Measurements from ENCODE around the gene PRR15.

The PRR15 gene

GRCh38 chr7:29565982-29566746 lies 2.5 kb downstream of the PRR15 start:
- in situ Hi-C loops (cut with MboI; ENCODE audit: low pct_unique_long_range_greater_than_20kb, low sequenced_read_pairs): no loop called here
- DNase-seq: no peak

GRCh38 chr7:29567174-29567573 lies 3.5 kb downstream of the PRR15 start:
- in situ Hi-C loops (cut with MboI; ENCODE audit: low pct_unique_long_range_greater_than_20kb, low sequenced_read_pairs): no loop called here
- no peak for DNase-seq

- in situ Hi-C loops (cut with MboI; ENCODE audit: low pct_unique_long_range_greater_than_20kb, low sequenced_read_pairs): no loop called here
- no peak for DNase-seq
Observed at GRCh38 chr7:29569648-29570047, 6.0 kb downstream of the PRR15 start.

- in situ Hi-C loops (cut with MboI; ENCODE audit: low pct_unique_long_range_greater_than_20kb, low sequenced_read_pairs): no loop called here
- DNase-seq: no peak
Observed at GRCh38 chr7:29572558-29572957, 8.9 kb downstream of the PRR15 start.

- in situ Hi-C loops (cut with MboI; ENCODE audit: low pct_unique_long_range_greater_than_20kb, low sequenced_read_pairs): no loop called here
- no peak for DNase-seq
Observed at GRCh38 chr7:29573567-29573966, 9.9 kb downstream of the PRR15 start.

GRCh38 chr7:29574659-29575058 lies 11.0 kb downstream of the PRR15 start:
- peak; percentile 56 for DNase-seq

GRCh38 chr7:29587195-29587808 lies 23.7 kb downstream of the PRR15 start:
- no peak for DNase-seq
- in situ Hi-C loops (cut with MboI; ENCODE audit: low pct_unique_long_range_greater_than_20kb, low sequenced_read_pairs): no loop called here

More at GRCh38 chr7:29574659-29575058, 11.0 kb downstream of the PRR15 start:
- in situ Hi-C loops (cut with MboI; ENCODE audit: low pct_unique_long_range_greater_than_20kb, low sequenced_read_pairs): no loop called here

GRCh38 chr7:29588212-29588611 lies 24.6 kb downstream of the PRR15 start:
- no peak for DNase-seq
- in situ Hi-C loops (cut with MboI; ENCODE audit: low pct_unique_long_range_greater_than_20kb, low sequenced_read_pairs): no loop called here

GRCh38 chr7:29588900-29589696 lies 25.5 kb downstream of the PRR15 start:
- DNase-seq: peak; percentile 49
- in situ Hi-C loops (cut with MboI; ENCODE audit: low pct_unique_long_range_greater_than_20kb, low sequenced_read_pairs): no loop called here

GRCh38 chr7:29592866-29593265 lies 29.2 kb downstream of the PRR15 start:
- in situ Hi-C loops (cut with MboI; ENCODE audit: low pct_unique_long_range_greater_than_20kb, low sequenced_read_pairs): no loop called here
- DNase-seq: no peak

GRCh38 chr7:29593459-29593858 lies 29.8 kb downstream of the PRR15 start:
- in situ Hi-C loops (cut with MboI; ENCODE audit: low pct_unique_long_range_greater_than_20kb, low sequenced_read_pairs): no loop called here
- DNase-seq: no peak

GRCh38 chr7:29596593-29597178 lies 33.1 kb downstream of the PRR15 start:
- in situ Hi-C loops (cut with MboI; ENCODE audit: low pct_unique_long_range_greater_than_20kb, low sequenced_read_pairs): no loop called here
- DNase-seq: no peak

GRCh38 chr7:29597266-29597665 lies 33.6 kb downstream of the PRR15 start:
- DNase-seq: no peak
- in situ Hi-C loops (cut with MboI; ENCODE audit: low pct_unique_long_range_greater_than_20kb, low sequenced_read_pairs): no loop called here

- DNase-seq: no peak
- in situ Hi-C loops (cut with MboI; ENCODE audit: low pct_unique_long_range_greater_than_20kb, low sequenced_read_pairs): no loop called here
Observed at GRCh38 chr7:29598137-29598536, 34.5 kb downstream of the PRR15 start.

GRCh38 chr7:29598613-29599012 lies 35.0 kb downstream of the PRR15 start:
- DNase-seq: no peak
- in situ Hi-C loops (cut with MboI; ENCODE audit: low pct_unique_long_range_greater_than_20kb, low sequenced_read_pairs): no loop called here

- no peak for DNase-seq
- in situ Hi-C loops (cut with MboI; ENCODE audit: low pct_unique_long_range_greater_than_20kb, low sequenced_read_pairs): no loop called here
Observed at GRCh38 chr7:29599026-29599425, 35.4 kb downstream of the PRR15 start.

GRCh38 chr7:29600661-29601060 lies 37.0 kb downstream of the PRR15 start:
- no peak for DNase-seq
- in situ Hi-C loops (cut with MboI; ENCODE audit: low pct_unique_long_range_greater_than_20kb, low sequenced_read_pairs): no loop called here

GRCh38 chr7:29604052-29604451 lies 40.4 kb downstream of the PRR15 start:
- in situ Hi-C loops (cut with MboI; ENCODE audit: low pct_unique_long_range_greater_than_20kb, low sequenced_read_pairs): no loop called here
- no peak for DNase-seq

- in situ Hi-C loops (cut with MboI; ENCODE audit: low pct_unique_long_range_greater_than_20kb, low sequenced_read_pairs): no loop called here
Observed at GRCh38 chr7:29604702-29605101, 41.1 kb downstream of the PRR15 start.

GRCh38 chr7:29605671-29606070 lies 42.0 kb downstream of the PRR15 start:
- in situ Hi-C loops (cut with MboI; ENCODE audit: low pct_unique_long_range_greater_than_20kb, low sequenced_read_pairs): no loop called here
- no peak for DNase-seq

More at GRCh38 chr7:29604702-29605101, 41.1 kb downstream of the PRR15 start:
- no peak for DNase-seq
